HuH-7.5 (cell line): ENCODE results near the gene ZNF629.
A peak's percentile ranks its signal among the peaks of the same experiment; 100 is the strongest.

Experiments
- DNase-seq: peaks from one replicate; pipeline ENCODE4 v3.0.0; 2011; ENCODE audit warnings: low spot score

Gene ZNF629

GRCh38 chr16:30748634-30749445 is 38.2 kb downstream of the ZNF629 start:
- DNase-seq, result no peak

GRCh38 chr16:30747799-30748633 is 39.0 kb downstream of the ZNF629 start, which contains the start of gene PHKG2:
TSS of gene PHKG2 (plus strand) at chr16:30748425. CDS start at chr16:30748821, 396 bp downstream.
- peak; percentile 96 for DNase-seq

- no peak for DNase-seq
Measured at GRCh38 chr16:30747331-30747730, 39.7 kb downstream of the ZNF629 start.

GRCh38 chr16:30746638-30747175 is 40.3 kb downstream of the ZNF629 start:
- DNase-seq, result no peak

GRCh38 chr16:30745082-30745481 is 41.9 kb downstream of the ZNF629 start:
- DNase-seq, result no peak

- no peak for DNase-seq
Measured at GRCh38 chr16:30744183-30744582, 42.8 kb downstream of the ZNF629 start.

- no peak for DNase-seq
Measured at GRCh38 chr16:30743716-30744115, 43.3 kb downstream of the ZNF629 start.

- peak; percentile 40 for DNase-seq
Measured at GRCh38 chr16:30741461-30741914, 45.5 kb downstream of the ZNF629 start.

GRCh38 chr16:30740364-30741251 is 46.4 kb downstream of the ZNF629 start:
- peak; percentile 61 for DNase-seq

- no peak for DNase-seq
Measured at GRCh38 chr16:30738984-30739951, 47.7 kb downstream of the ZNF629 start.

- DNase-seq, result no peak
Measured at GRCh38 chr16:30737794-30738648, 49.0 kb downstream of the ZNF629 start.

GRCh38 chr16:30736995-30737793 is 49.8 kb downstream of the ZNF629 start:
- no peak for DNase-seq

GRCh38 chr16:30731411-30731810 is 55.6 kb downstream of the ZNF629 start:
- no peak for DNase-seq

GRCh38 chr16:30728899-30729672 is 57.9 kb downstream of the ZNF629 start:
- DNase-seq, result no peak
